H9 (cell line): ENCODE data around the gene MBTD1. TPM values are rescaled to one million over a fixed set of nuclear protein-coding genes. Genes with fewer than 3 reads are reported as not detected.

Experiments
- DNase-seq: peaks from one replicate; pipeline ENCODE4 v3.0.0-alpha.2; 2017
- H2AFZ ChIP-seq: one replicate; pipeline ENCODE4 v1.6.1; 2013; ENCODE audit warnings: mild to moderate bottlenecking, low read length, control low read depth, moderate library complexity
- H2AK5ac ChIP-seq: 2 replicates; pipeline ENCODE4 v1.6.1; 2013; ENCODE audit warnings: low read length, control low read depth, mixed read lengths; ENCODE audit not compliant: insufficient read length
- H2BK120ac ChIP-seq: one replicate; pipeline ENCODE4 v1.6.1; 2013; ENCODE audit warnings: low read depth, mild to moderate bottlenecking, low read length, control low read depth, inconsistent platforms; ENCODE audit not compliant: poor library complexity, severe bottlenecking
- H2BK12ac ChIP-seq: 2 replicates; pipeline ENCODE4 v1.6.1; 2013; ENCODE audit warnings: low read length, control low read depth, mixed read lengths, low read depth; ENCODE audit not compliant: insufficient read length
- H2BK15ac ChIP-seq: 2 replicates; pipeline ENCODE4 v1.6.1; 2013; ENCODE audit warnings: low read depth, low read length, control low read depth
- H2BK20ac ChIP-seq: one replicate; pipeline ENCODE4 v1.6.1; 2013; ENCODE audit warnings: low read depth, mild to moderate bottlenecking, low read length, control low read depth, inconsistent platforms; ENCODE audit not compliant: poor library complexity, severe bottlenecking
- H2BK5ac ChIP-seq: 2 replicates; pipeline ENCODE4 v1.6.1; 2013; ENCODE audit warnings: low read length, control low read depth, mixed read lengths; ENCODE audit not compliant: insufficient read length
- H3K14ac ChIP-seq: 2 replicates; pipeline ENCODE4 v1.6.1; 2013; ENCODE audit warnings: low read length, control low read depth; ENCODE audit not compliant: insufficient read depth
- H3K18ac ChIP-seq: 2 replicates; pipeline ENCODE4 v1.6.1; 2013; ENCODE audit warnings: low read depth, mild to moderate bottlenecking, mixed read lengths, low read length, control low read depth; ENCODE audit not compliant: insufficient read length
- H3K23ac ChIP-seq: 2 replicates; pipeline ENCODE4 v1.6.1; 2013; ENCODE audit warnings: low read length, control low read depth, mixed read lengths, low read depth; ENCODE audit not compliant: insufficient read length
- H3K23me2 ChIP-seq: 2 replicates; pipeline ENCODE4 v1.6.1; 2013; ENCODE audit warnings: low read depth, mild to moderate bottlenecking, mixed read lengths, low read length, control low read depth; ENCODE audit not compliant: insufficient read length, poor library complexity, severe bottlenecking
- H3K27ac ChIP-seq: 2 replicates; pipeline ENCODE4 v1.5.1; 2013; ENCODE audit warnings: low read length, control low read depth, mixed read lengths, low read depth; ENCODE audit not compliant: insufficient read length
- H3K27me3 ChIP-seq: 2 replicates; pipeline ENCODE4 v1.6.1; 2013; ENCODE audit warnings: low read length, control low read depth, inconsistent platforms; ENCODE audit not compliant: insufficient read depth
- H3K4ac ChIP-seq: 2 replicates; pipeline ENCODE4 v1.6.1; 2013; ENCODE audit warnings: low read depth, mild to moderate bottlenecking, control low read depth, inconsistent platforms, low read length, moderate library complexity
- H3K4me1 ChIP-seq: 2 replicates; pipeline ENCODE4 v1.6.1; 2013; ENCODE audit warnings: low read length, control low read depth, inconsistent platforms; ENCODE audit not compliant: insufficient read depth
- H3K4me2 ChIP-seq: 2 replicates; pipeline ENCODE4 v1.6.1; 2013; ENCODE audit warnings: low read length, control low read depth, mixed read lengths; ENCODE audit not compliant: insufficient read length, insufficient read depth
- H3K56ac ChIP-seq: 2 replicates; pipeline ENCODE4 v1.6.1; 2013; ENCODE audit warnings: low read depth, mild to moderate bottlenecking, mixed read lengths, low read length, control low read depth; ENCODE audit not compliant: insufficient read length
- H3K79me1 ChIP-seq: 2 replicates; pipeline ENCODE4 v1.6.1; 2013; ENCODE audit warnings: low read depth, mild to moderate bottlenecking, moderate library complexity, low read length, control low read depth, inconsistent platforms; ENCODE audit not compliant: insufficient read depth, poor library complexity, severe bottlenecking
- H3K79me2 ChIP-seq: 2 replicates; pipeline ENCODE4 v1.6.1; 2013; ENCODE audit warnings: low read length, control low read depth, inconsistent platforms; ENCODE audit not compliant: insufficient read depth
- H3K9ac ChIP-seq: 2 replicates; pipeline ENCODE4 v1.6.1; 2013; ENCODE audit warnings: low read length, control low read depth, mixed read lengths; ENCODE audit not compliant: insufficient read length; ENCODE audit errors: extremely low read depth
- H3K9me3 ChIP-seq: one replicate; pipeline ENCODE4 v1.6.1; 2013; ENCODE audit warnings: low read depth, low read length, inconsistent platforms; ENCODE audit not compliant: control insufficient read depth
- H3T11ph ChIP-seq: one replicate; pipeline ENCODE4 v1.6.1; 2013; ENCODE audit warnings: mild to moderate bottlenecking, low read length, control low read depth, inconsistent platforms
- H4K20me1 ChIP-seq: one replicate; pipeline ENCODE4 v1.6.1; 2013; ENCODE audit not compliant: control insufficient read depth, insufficient read length, insufficient read depth
- H4K5ac ChIP-seq: 2 replicates; pipeline ENCODE4 v1.6.1; 2013; ENCODE audit warnings: low read depth, mild to moderate bottlenecking, mixed read lengths, low read length, control low read depth; ENCODE audit not compliant: insufficient read length
- H4K8ac ChIP-seq: replicated peaks from 2 replicates; pipeline ENCODE4 v1.6.1; 2013; ENCODE audit warnings: low read length, control low read depth, mixed read lengths, low read depth; ENCODE audit not compliant: insufficient read length
- H4K91ac ChIP-seq: 2 replicates; pipeline ENCODE4 v1.6.1; 2013; ENCODE audit warnings: low read depth, mild to moderate bottlenecking, moderate library complexity, mixed read lengths, low read length, control low read depth; ENCODE audit not compliant: insufficient read length
- H3K27ac Mint-ChIP-seq, 3 experiments: 2 replicates in 2 of 3; 3 replicates in 1 of 3; pipeline ENCODE4 v1.8.0; 2020 to 2021; ENCODE audit warnings: mixed read lengths in 3 of 3, mild to moderate bottlenecking in 1 of 3, moderate library complexity in 1 of 3
- H3K27me3 Mint-ChIP-seq: 2 replicates; pipeline ENCODE4 v1.8.0; 2021; ENCODE audit warnings: low read depth, mild to moderate bottlenecking, moderate library complexity, mixed read lengths
- H3K36me3 Mint-ChIP-seq, 3 experiments: 2 replicates in 2 of 3; 3 replicates in 1 of 3; pipeline ENCODE4 v1.8.0; 2020 to 2021; ENCODE audit warnings: low read depth in 3 of 3, mixed read lengths in 3 of 3; ENCODE audit not compliant: insufficient read depth in 1 of 3
- H3K4me1 Mint-ChIP-seq, 2 experiments: 2 replicates each; pipeline ENCODE4 v1.8.0; 2020; ENCODE audit warnings: mixed read lengths in 2 of 2
- H3K4me3 Mint-ChIP-seq, 2 experiments: 2 replicates in 1 of 2; 3 replicates in 1 of 2; pipeline ENCODE4 v1.8.0; 2020 to 2021; ENCODE audit warnings: mild to moderate bottlenecking in 2 of 2, mixed read lengths in 2 of 2, moderate library complexity in 1 of 2
- H3K9me3 Mint-ChIP-seq, 2 experiments: 2 replicates in 1 of 2; 3 replicates in 1 of 2; pipeline ENCODE4 v1.8.0; 2020; ENCODE audit warnings: mild to moderate bottlenecking in 2 of 2, mixed read lengths in 2 of 2, moderate library complexity in 1 of 2
- CTCF ChIP-seq: fragments of 200-600 bp; sonication (generic); conservative IDR thresholded peaks from 3 replicates; pipeline ENCODE4 v1.8.0; 2021; ENCODE audit warnings: antibody characterized with exemption, mild to moderate bottlenecking
- WGBS: extraction: QIAGEN DNeasy Blood & Tissue Kit; methylation state at CpG from one replicate; pipeline ENCODE4 v1.1.7; 2013; ENCODE audit warnings: missing lambda C conversion rate, low lambda C conversion rate, mixed read lengths; ENCODE audit not compliant: insufficient read length; ENCODE audit errors: extremely low coverage; 5-methylcytosine and 5-hydroxymethylcytosine counted together
- total RNA-seq: library from RNA; stranded (reverse); gene quantifications from 2 replicates; pipeline ENCODE4 v1.2.1, GENCODE V29; 2021

MBTD1 gene
- total RNA-seq, 1 experiment from 2014 or later, result 49.6 TPM

GRCh38 chr17:51240275-51240674, 19.6 kb downstream of the MBTD1 start:
- Histone ChIP-seq H2AK5ac (no peak overlapping the region), H3K9me3 (no peaks in the 10 kb centered on the region), H3K9ac (no peak overlapping the region), H3K27me3 (no peaks in the 10 kb centered on the region), H3K4me1 (no peaks in the 10 kb centered on the region), H3T11ph (no peak overlapping the region), H3K56ac (no peak overlapping the region), H3K4ac (no peak overlapping the region), H4K5ac (no peak overlapping the region), H3K23ac (no peak overlapping the region), H3K79me1 (no peaks in the 10 kb centered on the region), H2BK20ac (no peak overlapping the region), H3K4me2 (no peak overlapping the region), H2AFZ (no peak overlapping the region), H3K18ac (no peak overlapping the region), H2BK120ac (no peak overlapping the region), H2BK5ac (no peak overlapping the region), H4K20me1 (no peaks in the 10 kb centered on the region), H2BK12ac (no peak overlapping the region), H3K79me2 (peaks cover 5% of the 10 kb centered on the region; the same call in 1 of the 2 replicates), H3K14ac (no peak overlapping the region), H3K23me2 (no peaks in the 10 kb centered on the region), H4K91ac (no peak overlapping the region), H3K27ac (no peak overlapping the region), H4K8ac (no peak overlapping the region), H2BK15ac (no peak overlapping the region)
- Mint-ChIP-seq H3K9me3 (no peaks in the 10 kb centered on the region), H3K4me3 (no peak overlapping the region), H3K4me1 (no peaks in the 10 kb centered on the region), H3K27ac (no peak overlapping the region; a peak in 1 of 7 replicates), H3K36me3 (peaks cover 0 to 9% (median 4%) of the 10 kb centered on the region in 3 experiments; a peak in 3 of 7 replicates), H3K27me3 (no peaks in the 10 kb centered on the region)
- WGBS, result no CpG with 5 or more reads among the region's 2 CpGs
- no peak for DNase-seq
- no peak for TF ChIP-seq CTCF
